Uterus (tissue), 2 donors: ENCODE data around the gene AGGF1.

Experiments
- POLR2A ChIP-seq, 2 donors: fragments of 450-650 bp; IDR thresholded peaks; one replicate each; pipeline ENCODE4 v1.6.1; 2016; ENCODE audit warnings: antibody characterized with exemption in 2 of 2, mild to moderate bottlenecking in 1 of 2, moderate library complexity in 1 of 2
- TF ChIP-seq, protein P1 (sequence below), 4 experiments: fragments of 200-600 bp in 2 of 4; fragments of 450-650 bp in 2 of 4; sonication (generic) in 2 of 4; IDR thresholded peaks; one replicate each; pipeline ENCODE4 v1.5.1; 2016 to 2019; ENCODE audit warnings: antibody characterized with exemption in 4 of 4, mild to moderate bottlenecking in 2 of 4, moderate library complexity in 1 of 4

DNA sequence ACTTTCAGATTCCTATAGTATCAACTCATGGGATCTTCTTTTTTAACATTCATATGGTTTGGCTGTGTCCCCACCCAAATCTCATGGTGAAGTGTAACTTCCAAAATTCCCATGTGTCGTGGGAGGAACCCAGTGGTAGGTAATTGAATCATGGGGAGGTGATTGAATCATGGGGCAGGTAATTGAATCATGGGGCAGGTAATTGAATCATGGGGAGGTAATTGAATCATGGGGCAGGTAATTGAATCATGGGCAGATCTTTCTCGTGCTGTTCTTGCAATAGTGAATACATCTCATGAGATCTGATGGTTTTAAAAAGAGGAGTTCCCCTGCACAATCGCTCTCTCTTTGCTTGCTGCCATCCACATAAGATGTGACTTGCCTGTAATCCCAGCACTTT is 21.8 kb upstream of the AGGF1 start:
- TF ChIP-seq, protein P1, sequence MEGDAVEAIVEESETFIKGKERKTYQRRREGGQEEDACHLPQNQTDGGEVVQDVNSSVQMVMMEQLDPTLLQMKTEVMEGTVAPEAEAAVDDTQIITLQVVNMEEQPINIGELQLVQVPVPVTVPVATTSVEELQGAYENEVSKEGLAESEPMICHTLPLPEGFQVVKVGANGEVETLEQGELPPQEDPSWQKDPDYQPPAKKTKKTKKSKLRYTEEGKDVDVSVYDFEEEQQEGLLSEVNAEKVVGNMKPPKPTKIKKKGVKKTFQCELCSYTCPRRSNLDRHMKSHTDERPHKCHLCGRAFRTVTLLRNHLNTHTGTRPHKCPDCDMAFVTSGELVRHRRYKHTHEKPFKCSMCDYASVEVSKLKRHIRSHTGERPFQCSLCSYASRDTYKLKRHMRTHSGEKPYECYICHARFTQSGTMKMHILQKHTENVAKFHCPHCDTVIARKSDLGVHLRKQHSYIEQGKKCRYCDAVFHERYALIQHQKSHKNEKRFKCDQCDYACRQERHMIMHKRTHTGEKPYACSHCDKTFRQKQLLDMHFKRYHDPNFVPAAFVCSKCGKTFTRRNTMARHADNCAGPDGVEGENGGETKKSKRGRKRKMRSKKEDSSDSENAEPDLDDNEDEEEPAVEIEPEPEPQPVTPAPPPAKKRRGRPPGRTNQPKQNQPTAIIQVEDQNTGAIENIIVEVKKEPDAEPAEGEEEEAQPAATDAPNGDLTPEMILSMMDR (IDR thresholded peaks at IDR 0.05): no peak
- no peak for TF ChIP-seq POLR2A (IDR thresholded peaks at IDR 0.05)
